MM.1S (cell line): ENCODE data around the gene PDZD8.

Experiments used
- EZH2 ChIP-seq: fragments of 300-600 bp; sonication (generic); optimal IDR thresholded peaks from 2 replicates; pipeline ENCODE3; 2017; ENCODE audit warnings: low read depth, mild to moderate bottlenecking, antibody characterized with exemption, low read length, mixed read lengths
- TF ChIP-seq, protein P1 (sequence below): fragments of 300-600 bp; sonication (generic); IDR thresholded peaks from 2 replicates; pipeline ENCODE4 v1.5.1; 2016; ENCODE audit warnings: antibody characterized with exemption, low read length, mixed read lengths

DNA sequence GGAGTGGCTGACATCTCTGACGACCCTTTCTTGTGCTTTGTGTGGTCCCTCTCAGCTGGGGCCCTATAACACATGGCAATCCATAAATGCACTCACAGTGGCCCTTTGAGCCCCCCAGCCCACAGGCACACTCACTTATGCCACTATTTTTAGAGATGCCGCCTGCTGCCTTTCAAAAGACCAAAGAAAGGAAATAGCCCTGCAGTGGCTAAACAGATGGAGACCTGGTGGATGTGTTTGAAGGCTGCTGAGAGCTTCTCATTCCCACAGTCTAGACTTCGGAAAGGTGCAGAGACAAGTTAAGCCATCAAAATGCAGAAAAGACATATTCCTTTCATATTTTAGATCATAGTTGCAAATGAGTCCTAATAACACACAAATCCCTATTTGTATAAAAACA is 42.0 kb upstream of the PDZD8 start:
- TF ChIP-seq, protein P1, sequence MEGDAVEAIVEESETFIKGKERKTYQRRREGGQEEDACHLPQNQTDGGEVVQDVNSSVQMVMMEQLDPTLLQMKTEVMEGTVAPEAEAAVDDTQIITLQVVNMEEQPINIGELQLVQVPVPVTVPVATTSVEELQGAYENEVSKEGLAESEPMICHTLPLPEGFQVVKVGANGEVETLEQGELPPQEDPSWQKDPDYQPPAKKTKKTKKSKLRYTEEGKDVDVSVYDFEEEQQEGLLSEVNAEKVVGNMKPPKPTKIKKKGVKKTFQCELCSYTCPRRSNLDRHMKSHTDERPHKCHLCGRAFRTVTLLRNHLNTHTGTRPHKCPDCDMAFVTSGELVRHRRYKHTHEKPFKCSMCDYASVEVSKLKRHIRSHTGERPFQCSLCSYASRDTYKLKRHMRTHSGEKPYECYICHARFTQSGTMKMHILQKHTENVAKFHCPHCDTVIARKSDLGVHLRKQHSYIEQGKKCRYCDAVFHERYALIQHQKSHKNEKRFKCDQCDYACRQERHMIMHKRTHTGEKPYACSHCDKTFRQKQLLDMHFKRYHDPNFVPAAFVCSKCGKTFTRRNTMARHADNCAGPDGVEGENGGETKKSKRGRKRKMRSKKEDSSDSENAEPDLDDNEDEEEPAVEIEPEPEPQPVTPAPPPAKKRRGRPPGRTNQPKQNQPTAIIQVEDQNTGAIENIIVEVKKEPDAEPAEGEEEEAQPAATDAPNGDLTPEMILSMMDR = no peak
- TF ChIP-seq EZH2 = no peak
